ENCODE results near the gene SYNM. TPM values are rescaled to one million over a fixed set of nuclear protein-coding genes. Genes with fewer than 3 reads are reported as not detected.

SYNM gene
- total RNA-seq, 1 experiment from 2014 or later, result 6.6 TPM

- DNase-seq (ENCODE audit: low spot score), result no peak
These were observed 35.7 kb downstream of the SYNM start for GRCh38 chr15:99140590-99140989.

- no peak for DNase-seq (ENCODE audit: low spot score)
These were observed 37.1 kb downstream of the SYNM start for GRCh38 chr15:99141943-99142342.

- no peak for DNase-seq (ENCODE audit: low spot score)
These were observed 37.7 kb downstream of the SYNM start for GRCh38 chr15:99142562-99142961.

- no peak for DNase-seq (ENCODE audit: low spot score)
These were observed 38.4 kb downstream of the SYNM start for GRCh38 chr15:99143242-99143641.

GRCh38 chr15:99143655-99144610 lies 39.1 kb downstream of the SYNM start:
- DNase-seq (ENCODE audit: low spot score), result no peak

- DNase-seq (ENCODE audit: low spot score), result no peak
These were observed 40.1 kb downstream of the SYNM start for GRCh38 chr15:99145005-99145404.

GRCh38 chr15:99145778-99146177 lies 40.9 kb downstream of the SYNM start:
- DNase-seq (ENCODE audit: low spot score), result no peak

- no peak for DNase-seq (ENCODE audit: low spot score)
These were observed 41.8 kb downstream of the SYNM start for GRCh38 chr15:99146661-99147060.

GRCh38 chr15:99148851-99149276 lies 44.0 kb downstream of the SYNM start:
- no peak for DNase-seq (ENCODE audit: low spot score)

GRCh38 chr15:99149366-99149765 lies 44.5 kb downstream of the SYNM start:
- no peak for DNase-seq (ENCODE audit: low spot score)

- no peak for DNase-seq (ENCODE audit: low spot score)
These were observed 46.3 kb downstream of the SYNM start for GRCh38 chr15:99151156-99151555.

- DNase-seq (ENCODE audit: low spot score), result no peak
These were observed 48.2 kb downstream of the SYNM start for GRCh38 chr15:99153026-99153535.

- DNase-seq (ENCODE audit: low spot score), result no peak
These were observed 49.4 kb downstream of the SYNM start for GRCh38 chr15:99154271-99154670.

GRCh38 chr15:99155961-99156443 lies 51.1 kb downstream of the SYNM start:
- peak; percentile 71 for DNase-seq (ENCODE audit: low spot score)

GRCh38 chr15:99157456-99157855 lies 52.6 kb downstream of the SYNM start:
- DNase-seq (ENCODE audit: low spot score), result no peak

GRCh38 chr15:99158626-99159412 lies 53.9 kb downstream of the SYNM start:
- no peak for DNase-seq (ENCODE audit: low spot score)

- no peak for DNase-seq (ENCODE audit: low spot score)
These were observed 58.6 kb downstream of the SYNM start for GRCh38 chr15:99163271-99164062.

- DNase-seq (ENCODE audit: low spot score), result no peak
These were observed 59.2 kb downstream of the SYNM start for GRCh38 chr15:99164119-99164518.

- no peak for DNase-seq (ENCODE audit: low spot score)
These were observed 60.3 kb downstream of the SYNM start for GRCh38 chr15:99165020-99165790.

GRCh38 chr15:99165956-99166689 lies 61.2 kb downstream of the SYNM start:
- no peak for DNase-seq (ENCODE audit: low spot score)

All from H4 (cell line).